Nephron progenitor cell (in vitro differentiated cells): ENCODE measurements around the gene TXNRD1.

ENCODE experiments used
- DNase-seq: peaks from one replicate; pipeline ENCODE4 v3.0.0; 2021
- H3K27ac Mint-ChIP-seq: 2 replicates; pipeline ENCODE4 v1.8.0; 2021; ENCODE audit warnings: mild to moderate bottlenecking, moderate library complexity, mixed read lengths
- H3K27me3 Mint-ChIP-seq: 2 replicates; pipeline ENCODE4 v1.8.0; 2021; ENCODE audit warnings: mild to moderate bottlenecking, low read depth, mixed read lengths; ENCODE audit not compliant: poor library complexity
- H3K36me3 Mint-ChIP-seq: 2 replicates; pipeline ENCODE4 v1.8.0; 2021; ENCODE audit warnings: low read depth, mixed read lengths
- H3K4me1 Mint-ChIP-seq: 2 replicates; pipeline ENCODE4 v1.8.0; 2021; ENCODE audit warnings: mixed read lengths
- H3K4me3 Mint-ChIP-seq: 2 replicates; pipeline ENCODE4 v1.8.0; 2021; ENCODE audit warnings: mild to moderate bottlenecking, moderate library complexity, mixed read lengths
- H3K9me3 Mint-ChIP-seq: 2 replicates; pipeline ENCODE4 v1.8.0; 2021; ENCODE audit warnings: mild to moderate bottlenecking, moderate library complexity, mixed read lengths
- CTCF ChIP-seq: fragments of 200-600 bp; sonication (generic); IDR thresholded peaks from 2 replicates; pipeline ENCODE4 v1.5.0; 2021; ENCODE audit warnings: antibody characterized with exemption

TXNRD1 gene

GRCh38 chr12:104372061-104372720 is 156.6 kb downstream of the TXNRD1 start:
- Mint-ChIP-seq H3K27ac (no peak overlapping the region), H3K27me3 (peaks cover 2% of the 10 kb centered on the region), H3K4me3 (no peak overlapping the region), H3K9me3 (peaks cover 29% of the 10 kb centered on the region), H3K36me3 (peaks cover 12% of the 10 kb centered on the region), H3K4me1 (no peaks in the 10 kb centered on the region)
- DNase-seq = no peak
- TF ChIP-seq CTCF = no peak

GRCh38 chr12:104372721-104373335 is 157.2 kb downstream of the TXNRD1 start:
- Mint-ChIP-seq H3K4me1 (no peaks in the 10 kb centered on the region), H3K27ac (no peak overlapping the region), H3K4me3 (no peak overlapping the region), H3K9me3 (peaks cover 29% of the 10 kb centered on the region), H3K27me3 (peaks cover 2% of the 10 kb centered on the region), H3K36me3 (peaks cover 12% of the 10 kb centered on the region)
- no peak for DNase-seq
- no peak for TF ChIP-seq CTCF

GRCh38 chr12:104374071-104374470 is 158.5 kb downstream of the TXNRD1 start:
- Mint-ChIP-seq H3K27me3 (peaks cover 2% of the 10 kb centered on the region), H3K4me1 (no peaks in the 10 kb centered on the region), H3K27ac (no peak overlapping the region), H3K36me3 (peaks cover 8% of the 10 kb centered on the region), H3K4me3 (no peak overlapping the region), H3K9me3 (peaks cover 22% of the 10 kb centered on the region)
- DNase-seq = no peak
- no peak for TF ChIP-seq CTCF

- peaks cover 5% of the 10 kb centered on the region for H3K27me3 Mint-ChIP-seq
- no peak overlapping the region for H3K4me3 Mint-ChIP-seq
- DNase-seq = no peak
- no peak for TF ChIP-seq CTCF
- no peak overlapping the region for H3K27ac Mint-ChIP-seq
- no peaks in the 10 kb centered on the region for H3K4me1 Mint-ChIP-seq
- H3K9me3 Mint-ChIP-seq = peaks cover 14% of the 10 kb centered on the region
- H3K36me3 Mint-ChIP-seq = peaks cover 4% of the 10 kb centered on the region
Measured at GRCh38 chr12:104374806-104375205, 159.2 kb downstream of the TXNRD1 start.

GRCh38 chr12:104375775-104376174 is 160.2 kb downstream of the TXNRD1 start:
- Mint-ChIP-seq H3K4me1 (no peaks in the 10 kb centered on the region), H3K4me3 (no peak overlapping the region), H3K27me3 (peaks cover 5% of the 10 kb centered on the region), H3K27ac (no peak overlapping the region), H3K36me3 (no peaks in the 10 kb centered on the region), H3K9me3 (peaks cover 7% of the 10 kb centered on the region)
- no peak for DNase-seq
- TF ChIP-seq CTCF = no peak
